Fibroblast of pulmonary artery (primary cell): ENCODE results near the gene CD96.

ENCODE experiments used
- DNase-seq: peaks from one replicate; pipeline ENCODE4 v3.0.0-alpha.2; 2010; ENCODE audit warnings: low read depth
- H3K4me3 ChIP-seq: replicated peaks from 2 replicates; pipeline ENCODE4 v1.5.1; 2011; ENCODE audit warnings: low read depth, mild to moderate bottlenecking, control low read depth, low read length, moderate library complexity
- TF ChIP-seq, protein P1 (sequence below): IDR thresholded peaks from 2 replicates; pipeline ENCODE4 v1.5.1; 2011; ENCODE audit warnings: mild to moderate bottlenecking, control low read depth, low read length, inconsistent platforms; ENCODE audit errors: missing control alignments

The CD96 gene, protein sequence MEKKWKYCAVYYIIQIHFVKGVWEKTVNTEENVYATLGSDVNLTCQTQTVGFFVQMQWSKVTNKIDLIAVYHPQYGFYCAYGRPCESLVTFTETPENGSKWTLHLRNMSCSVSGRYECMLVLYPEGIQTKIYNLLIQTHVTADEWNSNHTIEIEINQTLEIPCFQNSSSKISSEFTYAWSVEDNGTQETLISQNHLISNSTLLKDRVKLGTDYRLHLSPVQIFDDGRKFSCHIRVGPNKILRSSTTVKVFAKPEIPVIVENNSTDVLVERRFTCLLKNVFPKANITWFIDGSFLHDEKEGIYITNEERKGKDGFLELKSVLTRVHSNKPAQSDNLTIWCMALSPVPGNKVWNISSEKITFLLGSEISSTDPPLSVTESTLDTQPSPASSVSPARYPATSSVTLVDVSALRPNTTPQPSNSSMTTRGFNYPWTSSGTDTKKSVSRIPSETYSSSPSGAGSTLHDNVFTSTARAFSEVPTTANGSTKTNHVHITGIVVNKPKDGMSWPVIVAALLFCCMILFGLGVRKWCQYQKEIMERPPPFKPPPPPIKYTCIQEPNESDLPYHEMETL

DNA sequence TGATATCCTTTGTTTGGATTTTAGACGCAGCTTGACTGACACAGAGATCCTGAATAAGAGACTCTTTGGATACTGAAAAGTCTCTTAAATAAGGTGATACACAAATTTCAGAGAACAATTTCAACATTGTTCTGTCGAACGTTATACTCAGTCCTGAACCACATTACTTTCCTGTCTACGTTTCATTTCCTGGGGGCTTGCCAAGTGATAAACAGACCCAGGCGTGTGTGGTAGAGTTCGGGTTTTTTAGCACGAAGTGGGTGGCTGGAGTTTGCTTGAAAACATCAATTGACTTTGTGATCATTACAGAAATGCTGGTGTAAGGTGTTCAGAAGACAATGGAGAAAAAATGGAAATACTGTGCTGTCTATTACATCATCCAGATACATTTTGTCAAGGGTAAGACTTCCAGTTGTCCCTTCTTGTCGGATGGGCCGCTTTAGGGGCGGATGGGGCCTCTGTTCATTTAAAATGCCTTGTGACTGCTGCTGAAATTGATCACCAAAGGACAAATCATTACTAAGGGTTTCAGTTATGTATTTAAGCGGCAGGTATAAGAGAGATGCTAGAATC, at the start of gene CD96:
Gene CD96 (plus strand): TSS at position 287 of the 573 bp plus-strand sequence. CDS start 52 bp downstream, at position 339.
- TF ChIP-seq, protein P1, sequence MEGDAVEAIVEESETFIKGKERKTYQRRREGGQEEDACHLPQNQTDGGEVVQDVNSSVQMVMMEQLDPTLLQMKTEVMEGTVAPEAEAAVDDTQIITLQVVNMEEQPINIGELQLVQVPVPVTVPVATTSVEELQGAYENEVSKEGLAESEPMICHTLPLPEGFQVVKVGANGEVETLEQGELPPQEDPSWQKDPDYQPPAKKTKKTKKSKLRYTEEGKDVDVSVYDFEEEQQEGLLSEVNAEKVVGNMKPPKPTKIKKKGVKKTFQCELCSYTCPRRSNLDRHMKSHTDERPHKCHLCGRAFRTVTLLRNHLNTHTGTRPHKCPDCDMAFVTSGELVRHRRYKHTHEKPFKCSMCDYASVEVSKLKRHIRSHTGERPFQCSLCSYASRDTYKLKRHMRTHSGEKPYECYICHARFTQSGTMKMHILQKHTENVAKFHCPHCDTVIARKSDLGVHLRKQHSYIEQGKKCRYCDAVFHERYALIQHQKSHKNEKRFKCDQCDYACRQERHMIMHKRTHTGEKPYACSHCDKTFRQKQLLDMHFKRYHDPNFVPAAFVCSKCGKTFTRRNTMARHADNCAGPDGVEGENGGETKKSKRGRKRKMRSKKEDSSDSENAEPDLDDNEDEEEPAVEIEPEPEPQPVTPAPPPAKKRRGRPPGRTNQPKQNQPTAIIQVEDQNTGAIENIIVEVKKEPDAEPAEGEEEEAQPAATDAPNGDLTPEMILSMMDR = no peak
- no peak within 1 kb of the TSS for H3K4me3 ChIP-seq
- DNase-seq = peak; percentile 80

DNA sequence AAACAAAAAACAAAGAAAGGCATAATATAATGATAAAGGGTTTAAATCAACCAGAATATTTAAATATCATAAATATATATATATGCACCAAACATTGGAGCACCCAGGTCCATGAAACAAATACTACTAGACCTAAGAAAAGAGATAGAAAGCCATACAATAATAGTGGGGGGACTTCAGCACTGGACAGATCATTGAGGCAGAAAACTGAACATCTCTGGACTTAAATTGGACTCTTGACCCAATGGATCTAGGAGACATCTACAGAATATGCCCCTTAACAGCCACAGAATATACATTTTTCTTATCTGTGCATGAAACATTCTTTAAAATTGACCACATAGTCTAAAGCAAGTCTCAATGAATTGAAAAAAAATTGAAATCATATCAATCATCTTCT, 48.7 kb upstream of the CD96 start:
- no peak for DNase-seq
- TF ChIP-seq, protein P1 = no peak
- no peak overlapping the region for H3K4me3 ChIP-seq

DNA sequence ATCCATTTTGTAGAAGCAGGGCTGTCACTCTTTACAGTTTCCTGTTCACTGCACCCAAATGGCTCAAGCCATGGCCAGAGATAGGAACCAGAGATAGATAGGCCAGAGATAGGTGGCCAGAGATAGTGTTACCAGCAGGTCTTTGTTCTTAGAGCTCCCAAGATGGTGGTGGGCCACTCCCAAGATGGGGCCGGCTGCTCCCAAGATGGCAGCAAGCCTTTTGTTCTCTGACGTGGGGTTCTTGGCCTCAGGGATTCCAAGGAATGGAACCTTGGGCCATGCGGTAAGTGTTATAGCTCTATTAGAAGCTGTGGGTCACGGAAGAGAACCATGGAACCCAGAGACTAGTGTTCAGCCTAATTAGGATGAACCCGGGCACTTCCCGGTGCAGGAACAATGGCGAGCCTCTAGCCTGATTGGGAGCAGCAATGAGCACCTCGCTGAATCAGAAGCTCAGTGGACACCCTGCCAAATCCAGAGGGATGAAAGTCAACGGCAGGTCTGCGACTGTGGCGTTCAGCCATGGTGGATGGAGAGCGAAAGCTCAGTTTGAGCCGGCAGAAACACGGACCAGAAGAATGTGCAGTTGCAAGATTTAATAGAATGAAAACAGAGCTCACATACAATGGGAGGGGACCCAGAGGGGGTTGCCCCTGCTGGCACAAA, 45.0 kb upstream of the CD96 start:
- DNase-seq = no peak
- TF ChIP-seq, protein P1 = no peak
- no peak overlapping the region for H3K4me3 ChIP-seq

DNA sequence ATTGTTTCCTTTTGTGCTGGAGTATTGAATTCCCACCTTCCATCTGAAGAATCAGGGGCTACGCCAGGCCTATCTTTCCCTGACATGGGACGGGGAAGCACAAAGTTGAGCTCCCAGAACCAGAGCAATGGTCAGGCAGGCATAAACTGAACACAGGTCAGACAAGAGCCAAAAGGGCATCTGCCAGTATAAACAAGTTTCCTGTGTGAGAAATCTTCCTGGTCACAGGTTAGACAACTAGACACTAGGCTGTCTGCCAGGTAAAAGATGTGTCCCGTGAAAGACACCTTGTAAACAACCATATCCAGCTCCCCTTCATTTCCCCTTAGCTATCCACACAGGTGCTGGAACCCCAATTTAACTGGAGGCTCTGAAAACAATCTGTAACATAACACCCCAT, 44.0 kb upstream of the CD96 start:
- TF ChIP-seq, protein P1 = no peak
- DNase-seq = no peak
- H3K4me3 ChIP-seq = no peak overlapping the region

DNA sequence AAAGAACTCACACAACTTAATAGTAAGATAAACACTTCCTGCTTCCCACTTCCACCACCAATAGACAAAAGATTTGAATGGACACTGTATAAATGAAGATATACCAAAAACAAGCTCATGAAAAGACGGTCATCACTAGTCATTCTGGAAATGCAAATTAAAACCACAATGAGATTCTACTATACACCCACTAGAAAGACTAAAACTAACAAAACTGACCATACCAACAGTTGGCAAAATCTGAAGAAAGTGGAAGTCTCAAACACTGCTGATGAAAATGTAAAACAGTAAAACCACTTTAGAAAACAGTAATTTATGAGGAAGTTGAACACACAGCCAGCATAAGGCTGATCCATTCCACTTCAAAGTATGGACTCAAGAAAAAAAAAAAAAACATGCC, 35.6 kb upstream of the CD96 start:
- H3K4me3 ChIP-seq = no peak overlapping the region
- DNase-seq = no peak
- TF ChIP-seq, protein P1 = no peak

DNA sequence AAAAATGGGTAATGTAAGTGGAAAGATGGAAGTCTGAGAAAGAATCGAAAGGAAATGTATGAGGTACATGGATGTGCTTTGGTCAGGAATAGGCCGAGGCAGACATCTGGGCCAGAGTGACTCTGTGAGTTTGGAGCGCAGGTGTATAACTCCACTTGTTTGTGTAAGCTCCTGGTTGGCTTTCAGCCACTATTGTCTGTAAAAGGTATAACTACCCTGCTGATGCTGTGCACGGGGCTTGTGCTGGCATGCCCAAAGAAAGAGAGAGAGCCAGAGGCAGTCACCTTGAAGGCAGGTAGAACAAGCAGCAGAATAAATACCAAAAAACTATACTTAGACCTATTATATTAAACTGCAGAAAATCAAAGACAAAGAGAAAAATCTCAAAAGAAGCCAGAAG, 32.7 kb upstream of the CD96 start:
- no peak overlapping the region for H3K4me3 ChIP-seq
- TF ChIP-seq, protein P1 = no peak
- DNase-seq = no peak
